ENCODE measurements around the gene PTPN14.

DNA sequence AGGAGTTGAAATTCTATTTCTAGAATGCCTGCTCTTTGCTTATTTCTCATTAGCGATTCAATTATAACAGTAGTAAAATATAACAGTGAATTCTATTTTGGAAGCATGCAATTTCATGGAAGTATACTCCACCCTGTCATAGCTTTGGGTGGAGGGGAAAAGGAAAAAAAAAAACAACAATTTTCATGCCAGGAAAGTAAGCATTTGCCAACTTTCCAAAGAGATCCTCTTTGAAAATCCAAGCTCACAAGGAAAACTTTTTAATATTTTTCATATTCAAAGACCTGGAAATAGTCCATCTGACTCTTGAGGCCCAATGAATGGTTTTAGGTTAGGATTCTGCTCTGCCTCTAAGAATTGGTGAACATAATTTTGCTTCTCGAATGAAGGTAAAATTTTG, 134.5 kb downstream of the PTPN14 start:
- TF ChIP-seq SUZ12 (IDR thresholded peaks at IDR 0.05), result no peak
- TF ChIP-seq LEF1 (IDR thresholded peaks at IDR 0.05; ENCODE audit: borderline replicate concordance), result no peak
- TF ChIP-seq HDGF (IDR thresholded peaks at IDR 0.05; ENCODE audit: borderline replicate concordance), result no peak
- no peak for TF ChIP-seq TARDBP (IDR thresholded peaks at IDR 0.05)
- no peak for TF ChIP-seq FOXM1 (IDR thresholded peaks at IDR 0.05; ENCODE audit: borderline replicate concordance)
- TF ChIP-seq, protein P1, sequence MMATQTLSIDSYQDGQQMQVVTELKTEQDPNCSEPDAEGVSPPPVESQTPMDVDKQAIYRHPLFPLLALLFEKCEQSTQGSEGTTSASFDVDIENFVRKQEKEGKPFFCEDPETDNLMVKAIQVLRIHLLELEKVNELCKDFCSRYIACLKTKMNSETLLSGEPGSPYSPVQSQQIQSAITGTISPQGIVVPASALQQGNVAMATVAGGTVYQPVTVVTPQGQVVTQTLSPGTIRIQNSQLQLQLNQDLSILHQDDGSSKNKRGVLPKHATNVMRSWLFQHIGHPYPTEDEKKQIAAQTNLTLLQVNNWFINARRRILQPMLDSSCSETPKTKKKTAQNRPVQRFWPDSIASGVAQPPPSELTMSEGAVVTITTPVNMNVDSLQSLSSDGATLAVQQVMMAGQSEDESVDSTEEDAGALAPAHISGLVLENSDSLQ (IDR thresholded peaks at IDR 0.05), result no peak
- no peak for TF ChIP-seq ELF4 (IDR thresholded peaks at IDR 0.05)
- no peak for TF ChIP-seq FOXK2 (IDR thresholded peaks at IDR 0.05)
- TF ChIP-seq CTBP1 (IDR thresholded peaks at IDR 0.05; ENCODE audit: borderline replicate concordance), result no peak
- TF ChIP-seq SP1 (IDR thresholded peaks at IDR 0.05), result no peak
- TF ChIP-seq BHLHE40 (IDR thresholded peaks at IDR 0.05; ENCODE audit: borderline replicate concordance), result no peak
- no peak for TF ChIP-seq NFRKB (IDR thresholded peaks at IDR 0.05)
- no peak for TF ChIP-seq FOXA1 (IDR thresholded peaks at IDR 0.05)
